HUES6 (cell line): ENCODE data around the gene TMEM250.

ENCODE experiments used
- H3K27ac ChIP-seq: 2 replicates; pipeline ENCODE4 v1.7.0; 2013; ENCODE audit warnings: low read depth, mild to moderate bottlenecking, low read length, inconsistent platforms
- H3K27me3 ChIP-seq: 2 replicates; pipeline ENCODE4 v1.6.1; 2013; ENCODE audit warnings: low read length; ENCODE audit not compliant: control insufficient read depth, insufficient read depth
- H3K36me3 ChIP-seq: 2 replicates; pipeline ENCODE4 v1.6.1; 2013; ENCODE audit warnings: low read length; ENCODE audit not compliant: control insufficient read depth, insufficient read depth
- H3K4me1 ChIP-seq: 2 replicates; pipeline ENCODE4 v1.6.1; 2013; ENCODE audit warnings: low read length; ENCODE audit not compliant: control insufficient read depth, insufficient read depth
- H3K4me3 ChIP-seq: 2 replicates; pipeline ENCODE4 v1.5.1; 2013; ENCODE audit warnings: low read depth, low read length
- H3K9ac ChIP-seq: one replicate; pipeline ENCODE4 v1.6.1; 2013; ENCODE audit warnings: mild to moderate bottlenecking, low read length
- H3K9me3 ChIP-seq: 2 replicates; pipeline ENCODE4 v1.6.1; 2013; ENCODE audit warnings: low read depth, low read length; ENCODE audit not compliant: control insufficient read depth, insufficient read depth

The TMEM250 gene

DNA sequence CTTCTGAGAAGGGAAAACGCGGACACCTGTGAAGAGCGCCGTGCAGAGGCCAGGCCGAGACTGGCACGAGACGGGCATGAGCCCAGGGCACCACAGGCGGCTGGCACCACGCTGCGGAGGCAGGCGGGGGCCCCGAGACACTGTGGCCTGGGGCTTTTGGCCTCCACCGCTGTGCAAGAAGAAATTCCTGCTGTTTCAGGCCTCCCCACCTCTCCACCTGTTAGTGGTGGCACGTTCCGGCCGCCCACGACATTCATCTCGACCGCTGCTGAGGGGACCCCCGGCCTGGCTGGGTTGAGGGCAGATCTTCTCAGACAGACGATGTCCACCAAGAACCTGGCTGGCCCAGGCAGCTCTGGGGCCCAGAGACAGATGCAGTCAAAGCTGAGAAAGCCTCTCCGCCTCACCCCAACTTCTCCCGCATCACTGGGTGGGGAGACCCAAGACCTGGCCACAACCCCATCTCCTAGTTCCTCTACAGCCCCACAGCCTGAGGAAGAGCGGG lies 35.1 kb downstream of the TMEM250 start:
- H3K36me3 ChIP-seq, result no peaks in the 10 kb centered on the region
- H3K9ac ChIP-seq, result no peak overlapping the region
- H3K4me3 ChIP-seq, result no peak overlapping the region
- no peaks in the 10 kb centered on the region for H3K27me3 ChIP-seq
- no peak overlapping the region for H3K27ac ChIP-seq
- peaks cover 24% of the 10 kb centered on the region for H3K4me1 ChIP-seq
- H3K9me3 ChIP-seq, result no peaks in the 10 kb centered on the region

GRCh38 chr9:136082496-136083361 lies 35.9 kb downstream of the TMEM250 start:
- Histone ChIP-seq H3K27ac (no peak overlapping the region), H3K36me3 (no peaks in the 10 kb centered on the region), H3K9me3 (no peaks in the 10 kb centered on the region), H3K27me3 (no peaks in the 10 kb centered on the region), H3K4me1 (peaks cover 19% of the 10 kb centered on the region), H3K4me3 (no peak overlapping the region), H3K9ac (no peak overlapping the region)

- no peak overlapping the region for H3K27ac ChIP-seq
- H3K36me3 ChIP-seq, result no peaks in the 10 kb centered on the region
- H3K9me3 ChIP-seq, result no peaks in the 10 kb centered on the region
- peaks cover 15% of the 10 kb centered on the region for H3K4me1 ChIP-seq
- no peak overlapping the region for H3K9ac ChIP-seq
- H3K4me3 ChIP-seq, result no peak overlapping the region
- no peaks in the 10 kb centered on the region for H3K27me3 ChIP-seq
Measured at GRCh38 chr9:136081826-136082495, 36.7 kb downstream of the TMEM250 start.

GRCh38 chr9:136081113-136081825 lies 37.4 kb downstream of the TMEM250 start:
- H3K4me1 ChIP-seq, result peaks cover 9% of the 10 kb centered on the region; the same call in 1 of the 2 replicates
- no peaks in the 10 kb centered on the region for H3K27me3 ChIP-seq
- no peak overlapping the region for H3K4me3 ChIP-seq
- no peak overlapping the region for H3K27ac ChIP-seq
- no peak overlapping the region for H3K9ac ChIP-seq
- H3K9me3 ChIP-seq, result no peaks in the 10 kb centered on the region
- H3K36me3 ChIP-seq, result no peaks in the 10 kb centered on the region

- H3K4me3 ChIP-seq, result no peak overlapping the region
- H3K4me1 ChIP-seq, result peaks cover 9% of the 10 kb centered on the region; the same call in 1 of the 2 replicates
- no peaks in the 10 kb centered on the region for H3K27me3 ChIP-seq
- no peaks in the 10 kb centered on the region for H3K9me3 ChIP-seq
- no peak overlapping the region for H3K27ac ChIP-seq
- no peak overlapping the region for H3K9ac ChIP-seq
- no peaks in the 10 kb centered on the region for H3K36me3 ChIP-seq
Measured at GRCh38 chr9:136080716-136081112, 38.0 kb downstream of the TMEM250 start.

DNA sequence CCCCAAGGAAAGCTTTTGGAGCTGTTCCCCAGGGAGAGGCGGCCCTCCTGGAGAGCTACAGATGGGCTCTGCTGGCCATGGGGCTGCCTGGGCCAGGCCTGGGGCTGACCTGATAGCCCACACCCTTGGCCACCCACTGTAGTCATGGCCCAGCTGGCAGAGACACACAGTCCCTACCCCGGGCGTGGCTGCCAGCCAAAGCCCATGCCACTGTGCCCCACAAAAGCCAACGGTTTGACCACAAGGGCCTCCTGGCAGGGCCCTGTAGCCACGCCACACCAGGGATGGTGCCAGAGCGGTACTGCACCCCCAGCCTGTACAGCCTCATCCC lies 38.8 kb downstream of the TMEM250 start:
- Histone ChIP-seq H3K27ac (no peak overlapping the region), H3K27me3 (no peaks in the 10 kb centered on the region)

DNA sequence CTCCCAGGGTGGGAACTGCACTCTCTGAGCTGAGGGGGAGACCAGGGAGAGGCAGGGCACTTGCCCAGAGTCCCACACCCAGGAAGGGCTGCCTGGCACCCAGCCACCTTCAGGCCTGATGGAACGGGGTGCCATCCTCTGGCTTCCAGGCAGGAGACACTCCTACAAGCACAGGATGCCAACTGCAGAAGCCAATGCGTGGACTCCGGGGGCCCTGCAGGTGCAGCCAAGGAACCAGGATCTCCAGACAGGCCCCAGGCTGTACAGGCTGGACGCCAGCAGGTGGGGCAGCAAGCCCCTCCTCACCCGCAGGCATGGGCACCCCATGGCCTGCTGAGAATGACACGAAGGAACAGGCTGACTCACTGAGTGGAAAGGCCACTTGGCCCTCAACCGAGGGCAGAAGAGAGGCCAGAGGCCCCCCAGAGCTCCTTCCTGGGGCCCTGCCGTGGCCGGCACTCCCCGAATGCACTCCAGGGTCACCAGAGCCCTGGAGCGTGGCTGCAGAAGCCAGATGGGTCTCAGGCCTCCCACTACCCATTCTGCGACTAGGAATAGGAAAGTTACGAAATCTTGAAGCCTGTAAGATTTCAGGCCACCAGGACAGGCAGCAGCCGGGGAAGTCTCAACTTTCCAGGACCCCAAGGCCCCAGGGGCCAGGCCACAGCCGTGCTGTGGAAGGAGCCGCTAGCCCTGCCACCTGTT lies 39.3 kb downstream of the TMEM250 start:
- Histone ChIP-seq H3K4me1 (peaks cover 9% of the 10 kb centered on the region; the same call in 1 of the 2 replicates), H3K9ac (no peak overlapping the region), H3K27me3 (no peaks in the 10 kb centered on the region), H3K36me3 (no peaks in the 10 kb centered on the region), H3K27ac (no peak overlapping the region), H3K9me3 (no peaks in the 10 kb centered on the region), H3K4me3 (no peak overlapping the region)

More for the DNA sequence above, 38.8 kb downstream of the TMEM250 start:
- no peaks in the 10 kb centered on the region for H3K9me3 ChIP-seq
- no peaks in the 10 kb centered on the region for H3K36me3 ChIP-seq
- peaks cover 9% of the 10 kb centered on the region; the same call in 1 of the 2 replicates for H3K4me1 ChIP-seq
- no peak overlapping the region for H3K9ac ChIP-seq
- no peak overlapping the region for H3K4me3 ChIP-seq

- Histone ChIP-seq H3K27me3 (no peaks in the 10 kb centered on the region), H3K9me3 (no peaks in the 10 kb centered on the region), H3K4me1 (peaks cover 9% of the 10 kb centered on the region; the same call in 1 of the 2 replicates), H3K36me3 (no peaks in the 10 kb centered on the region), H3K9ac (no peak overlapping the region), H3K4me3 (no peak overlapping the region), H3K27ac (no peak overlapping the region)
Measured at GRCh38 chr9:136078498-136079011, 40.1 kb downstream of the TMEM250 start.

DNA sequence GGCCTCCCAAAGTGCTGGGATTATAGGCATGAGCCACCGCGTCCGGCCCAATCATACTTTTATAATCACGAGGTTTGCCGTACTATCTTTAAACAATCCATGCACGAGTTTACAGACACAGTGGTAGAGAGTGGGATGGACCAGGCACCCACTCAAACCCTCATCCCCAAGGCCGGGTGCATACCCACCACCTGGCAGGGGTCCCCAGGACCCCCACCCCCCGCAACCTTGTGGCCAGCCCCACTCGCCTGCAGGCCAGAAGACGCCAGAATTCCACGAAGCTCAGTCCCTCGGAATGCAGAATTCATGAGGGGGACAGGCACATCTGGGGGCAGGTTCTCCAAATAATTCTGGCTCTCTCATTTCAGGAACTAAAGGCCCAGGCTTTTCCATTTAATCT lies 40.7 kb downstream of the TMEM250 start:
- Histone ChIP-seq H3K9ac (no peak overlapping the region), H3K4me1 (peaks cover 9% of the 10 kb centered on the region; the same call in 1 of the 2 replicates), H3K27me3 (no peaks in the 10 kb centered on the region), H3K36me3 (no peaks in the 10 kb centered on the region), H3K9me3 (no peaks in the 10 kb centered on the region), H3K4me3 (no peak overlapping the region), H3K27ac (no peak overlapping the region)

- no peaks in the 10 kb centered on the region for H3K9me3 ChIP-seq
- no peak overlapping the region for H3K4me3 ChIP-seq
- H3K36me3 ChIP-seq, result no peaks in the 10 kb centered on the region
- H3K27ac ChIP-seq, result no peak overlapping the region
- no peaks in the 10 kb centered on the region for H3K27me3 ChIP-seq
- H3K9ac ChIP-seq, result no peak overlapping the region
- H3K4me1 ChIP-seq, result peaks cover 9% of the 10 kb centered on the region; the same call in 1 of the 2 replicates
Measured at GRCh38 chr9:136077491-136077890, 41.2 kb downstream of the TMEM250 start.
